GM12878 (cell line): ENCODE data around the gene MAN2B1. TPM values are rescaled to one million over a fixed set of nuclear protein-coding genes. Genes with fewer than 3 reads are reported as not detected.

ENCODE experiments used
- ATAC-seq: fragments of 200-7000 bp; cut with Tn5 transposase; 3 replicates; pipeline ENCODE4 v1.9.1; 2020; ENCODE audit warnings: mild to moderate bottlenecking, moderate library complexity
- BruUV-seq: library from RNA; stranded (reverse); fragments of 400-500 nt; replicated peaks from 2 replicates; lab custom pipeline; 2021; lab: Mats Ljungman, UMichigan
- CTCF ChIA-PET: fragments of 300-600 bp; sonication (Branson Sonifier 250); formaldehyde crosslinking; extraction: SDS; loops from one replicate; lab custom pipeline; 2021; ENCODE audit warnings: inconsistent platforms; lab: Yijun Ruan, JAX
- POLR2A ChIA-PET: fragments of 350-600 bp; formaldehyde crosslinking; extraction: SDS; loops from one replicate; lab custom pipeline; 2021; ENCODE audit warnings: inconsistent platforms; lab: Charles Lee
- RAD21 ChIA-PET: fragments of 300-600 bp; sonication (Branson Sonifier 250); formaldehyde crosslinking; loops from one replicate; lab custom pipeline; 2023; ENCODE audit warnings: antibody characterized with exemption; ENCODE audit not compliant: unreplicated experiment; lab: Charles Lee
- SMC1A ChIA-PET: fragments of 300-600 bp; sonication (Branson Sonifier 250); formaldehyde crosslinking; loops from one replicate; lab custom pipeline; 2023; ENCODE audit not compliant: unreplicated experiment, uncharacterized antibody; lab: Charles Lee
- DNase-seq: peaks from one replicate; pipeline ENCODE4 v3.0.0-alpha.2; 2011; ENCODE audit warnings: low read depth, low spot score
- FAIRE-seq: peaks from 3 replicates; lab custom pipeline; 2011; peaks lifted over from hg19 to GRCh38; lab: Jason Lieb, UNC
- H2AFZ ChIP-seq: 2 replicates; pipeline ENCODE4 v1.6.0; 2011; ENCODE audit warnings: low read depth, low read length, control low read depth; ENCODE audit not compliant: control insufficient read depth
- H3K27ac ChIP-seq: 2 replicates; pipeline ENCODE4 v1.5.1; 2011; ENCODE audit warnings: control low read depth; ENCODE audit not compliant: control insufficient read depth, insufficient read depth
- H3K27me3 ChIP-seq, 2 experiments: replicated peaks in 1 of 2; 2 replicates each; pipeline versions ENCODE4 v1.6.0 to v1.6.1; 2011; ENCODE audit warnings: low read length in 1 of 2; ENCODE audit not compliant: control insufficient read depth in 2 of 2, insufficient read depth in 2 of 2
- H3K36me3 ChIP-seq, 2 experiments: 2 replicates each; pipeline ENCODE4 v1.5.1; 2011; ENCODE audit warnings: low read length in 1 of 2; ENCODE audit not compliant: control insufficient read depth in 2 of 2, insufficient read depth in 2 of 2
- H3K4me1 ChIP-seq: 2 replicates; pipeline ENCODE4 v1.6.1; 2011; ENCODE audit warnings: mild to moderate bottlenecking, low read length, moderate library complexity, mixed read lengths; ENCODE audit not compliant: control insufficient read depth, insufficient read depth
- H3K4me2 ChIP-seq: 2 replicates; pipeline ENCODE4 v1.6.0; 2011; ENCODE audit warnings: control low read depth; ENCODE audit not compliant: control insufficient read depth, insufficient read depth
- H3K4me3 ChIP-seq: fragments of 200-600 bp; sonication (generic); 2 replicates; pipeline ENCODE4 v1.5.1; 2016
- H3K79me2 ChIP-seq: 2 replicates; pipeline ENCODE4 v1.6.0; 2011; ENCODE audit warnings: low read length; ENCODE audit not compliant: control insufficient read depth, insufficient read depth
- H3K9ac ChIP-seq: 2 replicates; pipeline ENCODE4 v1.8.0; 2011; ENCODE audit warnings: low read length, control low read depth, mixed read lengths; ENCODE audit not compliant: control insufficient read depth, insufficient read depth
- H3K9me3 ChIP-seq: replicated peaks from 3 replicates; pipeline ENCODE4 v1.5.1; 2011; ENCODE audit warnings: mild to moderate bottlenecking, low read length; ENCODE audit not compliant: control insufficient read depth, insufficient read depth
- H4K20me1 ChIP-seq: 2 replicates; pipeline ENCODE4 v1.6.0; 2011; ENCODE audit not compliant: control insufficient read depth, insufficient read depth
- ASH2L ChIP-seq: fragments of 300-600, 200-600 bp; sonication (generic); IDR thresholded peaks from 2 replicates; pipeline ENCODE4 v1.6.1; 2017; ENCODE audit warnings: low read depth, mild to moderate bottlenecking, borderline replicate concordance
- CBX3 ChIP-seq: fragments of 200-600 bp; sonication (generic); IDR thresholded peaks from 2 replicates; pipeline ENCODE4 v1.6.1; 2016; ENCODE audit warnings: low read depth, borderline replicate concordance
- CBX5 ChIP-seq: sonication (generic); IDR thresholded peaks from 2 replicates; pipeline ENCODE4 v1.6.1; 2016; ENCODE audit warnings: low read depth, moderate library complexity, mild to moderate bottlenecking, inconsistent platforms
- CHD4 ChIP-seq: fragments of 200-600 bp; sonication (generic); IDR thresholded peaks from 2 replicates; pipeline ENCODE4 v1.6.1; 2016; ENCODE audit warnings: mild to moderate bottlenecking
- CTCF ChIP-seq, 3 experiments: IDR thresholded peaks in 2 of 3; conservative IDR thresholded peaks in 1 of 3; 2 replicates each; pipeline ENCODE4 v1.5.1; 2011; ENCODE audit warnings: low read depth in 3 of 3, low read length in 3 of 3, mild to moderate bottlenecking in 3 of 3, control low read depth in 2 of 3, moderate library complexity in 2 of 3, inconsistent platforms in 1 of 3, mixed read lengths in 1 of 3; ENCODE audit not compliant: control insufficient read depth in 2 of 3, insufficient read depth in 1 of 3; ENCODE audit errors: extremely low read depth in 1 of 3
- ESRRA ChIP-seq: IDR thresholded peaks from 2 replicates; pipeline ENCODE4 v1.6.1; 2012; ENCODE audit warnings: mild to moderate bottlenecking, low read length, improper control_type of control experiment
- FOS ChIP-seq: IDR thresholded peaks from 3 replicates; pipeline ENCODE4 v1.6.1; 2011; ENCODE audit warnings: borderline replicate concordance; ENCODE audit not compliant: insufficient read length; ENCODE audit errors: extremely low read depth
- FOXK2 ChIP-seq: fragments of 450-650 bp; IDR thresholded peaks from 2 replicates; pipeline ENCODE4 v1.6.1; 2017; ENCODE audit warnings: mild to moderate bottlenecking, moderate library complexity
- MYC ChIP-seq: IDR thresholded peaks from 2 replicates; pipeline ENCODE4 v1.6.1; 2011; ENCODE audit warnings: mild to moderate bottlenecking, low read length, moderate library complexity, inconsistent platforms; ENCODE audit not compliant: insufficient read depth, insufficient replicate concordance, insufficient read length, severe bottlenecking
- NRF1 ChIP-seq: conservative IDR thresholded peaks from 2 replicates; pipeline ENCODE4 v1.6.1; 2011; ENCODE audit warnings: mild to moderate bottlenecking, low read depth, low read length, improper control_type of control experiment
- POLR2A ChIP-seq: IDR thresholded peaks from 2 replicates; pipeline ENCODE4 v1.6.1; 2011; ENCODE audit warnings: low read depth, mild to moderate bottlenecking, low read length
- PRDM15 ChIP-seq: fragments of 450-650 bp; formaldehyde crosslinking; IDR thresholded peaks from 2 replicates; pipeline ENCODE4 v1.4.0; 2020; ENCODE audit warnings: mild to moderate bottlenecking, moderate library complexity
- RB1 ChIP-seq: fragments of 450-650 bp; formaldehyde crosslinking; IDR thresholded peaks from 2 replicates; pipeline ENCODE4 v1.6.1; 2017; ENCODE audit warnings: mild to moderate bottlenecking, borderline replicate concordance
- WRNIP1 ChIP-seq: IDR thresholded peaks from 2 replicates; pipeline ENCODE4 v1.6.1; 2011; ENCODE audit warnings: low read depth, low read length, improper control_type of control experiment, borderline replicate concordance
- YBX1 ChIP-seq: fragments of 450-650 bp; IDR thresholded peaks from 2 replicates; pipeline ENCODE4 v1.6.1; 2016; ENCODE audit warnings: antibody characterized with exemption
- ZNF384 ChIP-seq: IDR thresholded peaks from 2 replicates; pipeline ENCODE4 v1.6.1; 2012; ENCODE audit warnings: low read depth, mild to moderate bottlenecking, low read length, improper control_type of control experiment, borderline replicate concordance
- WGBS: methylation state at CpG from one replicate; pipeline ENCODE4 v1.1.6; 2016; ENCODE audit warnings: low lambda C conversion rate; ENCODE audit not compliant: insufficient replicate concordance, insufficient coverage; ENCODE audit errors: missing lambda C conversion rate; 5-methylcytosine and 5-hydroxymethylcytosine counted together
- in situ Hi-C: fragments of 300-500 bp; cut with MboI; formaldehyde crosslinking; loops from 9 replicates; pipeline ENCODE4 v1.14.3; 2018; ENCODE audit warnings: mixed read lengths
- intact Hi-C: fragments of 100-400 bp; cut with micrococcal nuclease; formaldehyde crosslinking; loops from one replicate; pipeline ENCODE4 v1.14.2; 2022; ENCODE audit not compliant: unreplicated experiment
- polyA plus RNA-seq, 11 experiments: library from polyadenylated mRNA; depleted of rRNA in 4 of 11; unstranded in 6 of 11; stranded (reverse) in 5 of 11; fragments of >200 nt; fragmentation: Nextera tagmentation in 4 of 11; fragmentation: Illumina TruSeq in 1 of 11; extraction: Ambion mirVana in 4 of 11; extraction: Trizol in 1 of 11; gene quantifications; 1 replicate in 1 of 11; 2 replicates in 10 of 11; pipeline versions ENCODE4 v1.2.1 to v1.2.3, GENCODE V29; 2011 to 2016; ENCODE audit warnings: inconsistent platforms in 2 of 11, missing spikeins in 2 of 11, low read depth in 1 of 11
- total RNA-seq, 4 experiments: library from RNA; depleted of rRNA in 3 of 4; stranded (reverse); fragments of >200 nt in 3 of 4; fragmentation: Illumina TruSeq in 1 of 4; extraction: Trizol in 1 of 4; gene quantifications; 2 replicates each; pipeline versions ENCODE4 v1.2.1 to v1.2.3, GENCODE V29; 2013 to 2021
- TF ChIP-seq, protein P1 (sequence below): fragments of 450-650 bp; IDR thresholded peaks from 2 replicates; pipeline ENCODE4 v1.6.1; 2017; ENCODE audit warnings: mild to moderate bottlenecking
- TF ChIP-seq, protein P2 (sequence below): IDR thresholded peaks from 2 replicates; pipeline ENCODE4 v1.6.1; 2012; ENCODE audit warnings: low read depth, low read length, improper control_type of control experiment

MAN2B1 gene
- total and polyA plus RNA-seq, 10 of the 15 experiments (the other 5 are each of a cell fraction or from before 2014, with no cell fraction given), result 7.6 to 224 (median 81.4) TPM

- Histone ChIP-seq H3K36me3 (peaks cover 10 to 33% of the 10 kb centered on the region in 2 experiments), H3K4me3 (no peak overlapping the region), H3K4me2 (no peak overlapping the region), H3K27ac (no peak overlapping the region), H3K4me1 (no peaks in the 10 kb centered on the region), H3K9me3 (peaks cover 38% of the 10 kb centered on the region), H4K20me1 (no peaks in the 10 kb centered on the region), H3K27me3 (no peaks in the 10 kb centered on the region), H3K9ac (no peak overlapping the region), H3K79me2 (no peaks in the 10 kb centered on the region), H2AFZ (no peak overlapping the region)
- ChIA-PET CTCF (no interaction called here), SMC1A (no interaction called here), POLR2A (no interaction called here), RAD21 (no interaction called here)
- WGBS, result 96% methylated on average over 7 of the region's 7 CpGs
- DNase-seq (no peak), ATAC-seq (no peak), FAIRE-seq (no peak)
- intact Hi-C loops, result no loop called here
- BruUV-seq, result TSS peak; percentile 61
- in situ Hi-C loops, result no loop called here
- TF ChIP-seq, protein P1, sequence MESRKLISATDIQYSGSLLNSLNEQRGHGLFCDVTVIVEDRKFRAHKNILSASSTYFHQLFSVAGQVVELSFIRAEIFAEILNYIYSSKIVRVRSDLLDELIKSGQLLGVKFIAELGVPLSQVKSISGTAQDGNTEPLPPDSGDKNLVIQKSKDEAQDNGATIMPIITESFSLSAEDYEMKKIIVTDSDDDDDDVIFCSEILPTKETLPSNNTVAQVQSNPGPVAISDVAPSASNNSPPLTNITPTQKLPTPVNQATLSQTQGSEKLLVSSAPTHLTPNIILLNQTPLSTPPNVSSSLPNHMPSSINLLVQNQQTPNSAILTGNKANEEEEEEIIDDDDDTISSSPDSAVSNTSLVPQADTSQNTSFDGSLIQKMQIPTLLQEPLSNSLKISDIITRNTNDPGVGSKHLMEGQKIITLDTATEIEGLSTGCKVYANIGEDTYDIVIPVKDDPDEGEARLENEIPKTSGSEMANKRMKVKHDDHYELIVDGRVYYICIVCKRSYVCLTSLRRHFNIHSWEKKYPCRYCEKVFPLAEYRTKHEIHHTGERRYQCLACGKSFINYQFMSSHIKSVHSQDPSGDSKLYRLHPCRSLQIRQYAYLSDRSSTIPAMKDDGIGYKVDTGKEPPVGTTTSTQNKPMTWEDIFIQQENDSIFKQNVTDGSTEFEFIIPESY, result no peak
- no peak for TF ChIP-seq FOS
- TF ChIP-seq ASH2L, result no peak
- TF ChIP-seq RB1, result no peak
- TF ChIP-seq CBX3, result no peak
- no peak for TF ChIP-seq PRDM15 (CRISPR knock-in tag)
- no peak for TF ChIP-seq NRF1
- TF ChIP-seq POLR2A, result no peak
- TF ChIP-seq ZNF384, result no peak
- no peak for TF ChIP-seq CHD4
- no peak for TF ChIP-seq MYC
- TF ChIP-seq, protein P2, sequence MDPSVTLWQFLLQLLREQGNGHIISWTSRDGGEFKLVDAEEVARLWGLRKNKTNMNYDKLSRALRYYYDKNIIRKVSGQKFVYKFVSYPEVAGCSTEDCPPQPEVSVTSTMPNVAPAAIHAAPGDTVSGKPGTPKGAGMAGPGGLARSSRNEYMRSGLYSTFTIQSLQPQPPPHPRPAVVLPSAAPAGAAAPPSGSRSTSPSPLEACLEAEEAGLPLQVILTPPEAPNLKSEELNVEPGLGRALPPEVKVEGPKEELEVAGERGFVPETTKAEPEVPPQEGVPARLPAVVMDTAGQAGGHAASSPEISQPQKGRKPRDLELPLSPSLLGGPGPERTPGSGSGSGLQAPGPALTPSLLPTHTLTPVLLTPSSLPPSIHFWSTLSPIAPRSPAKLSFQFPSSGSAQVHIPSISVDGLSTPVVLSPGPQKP, result no peak
- TF ChIP-seq ESRRA, result no peak
- no peak for TF ChIP-seq CTCF (IDR thresholded peaks at IDR 0.05 in 2 of 3, conservative IDR thresholded peaks at IDR 0.05 in 1 of 3; ENCODE audit: control insufficient read depth in 2 of 3, extremely low read depth in 1 of 3, insufficient read depth in 1 of 3, low read depth in 3 of 3, low read length in 3 of 3)
- TF ChIP-seq FOXK2, result no peak
- no peak for TF ChIP-seq YBX1
- TF ChIP-seq CBX5, result no peak
- TF ChIP-seq WRNIP1, result no peak
Observed at GRCh38 chr19:12629215-12629614, 37.3 kb downstream of the MAN2B1 start.
